Stimulated activated CD8-positive, alpha-beta memory T cell treated with anti-CD3 and anti-CD28 coated beads, Interleukin-7, amount 100 ng/mL, for 24 hours (primary cell): Measurements from ENCODE around the gene OR8B4.
"Not testable (repeated sequence)": the region's sequence is repeated elsewhere in the genome, so short reads cannot be mapped to it uniquely, and the experiment has no call there.

Experiments
- DNase-seq: peaks from one replicate; pipeline ENCODE4 v3.0.0-alpha.2; 2020; ENCODE audit warnings: low read depth

The OR8B4 gene

GRCh38 chr11:124424384-124424921 lies at the start of gene OR8B4:
TSS of gene OR8B4 (minus strand) at chr11:124424871. CDS start at chr11:124424871, 0 bp downstream.
- no peak for DNase-seq

GRCh38 chr11:124474079-124474478 lies 49.4 kb upstream of the OR8B4 start:
- DNase-seq, result no peak

- no peak for DNase-seq
Observed at GRCh38 chr11:124473476-124473875, 48.8 kb upstream of the OR8B4 start.

GRCh38 chr11:124470561-124471227 lies 46.0 kb upstream of the OR8B4 start:
- no peak for DNase-seq

GRCh38 chr11:124467381-124467927 lies 42.8 kb upstream of the OR8B4 start:
- no peak for DNase-seq

GRCh38 chr11:124465368-124465767 lies 40.7 kb upstream of the OR8B4 start:
- no peak for DNase-seq

- no peak for DNase-seq
Observed at GRCh38 chr11:124463990-124464389, 39.3 kb upstream of the OR8B4 start.

- no peak for DNase-seq
Observed at GRCh38 chr11:124463324-124463723, 38.7 kb upstream of the OR8B4 start.

- no peak for DNase-seq
Observed at GRCh38 chr11:124460459-124460858, 35.8 kb upstream of the OR8B4 start.

- not testable (repeated sequence) for DNase-seq
Observed at GRCh38 chr11:124459379-124459778, 34.7 kb upstream of the OR8B4 start.

GRCh38 chr11:124454552-124454951 lies 29.9 kb upstream of the OR8B4 start:
- no peak for DNase-seq

- no peak for DNase-seq
Observed at GRCh38 chr11:124446916-124447315, 22.2 kb upstream of the OR8B4 start.

- no peak for DNase-seq
Observed at GRCh38 chr11:124445646-124446150, 21.0 kb upstream of the OR8B4 start, which contains the start of gene OR8B8. TSS of gene OR8B8 (minus strand) at chr11:124445696. CDS start at chr11:124441085, 4,611 bp downstream.

- DNase-seq, result no peak
Observed at GRCh38 chr11:124442847-124443246, 18.2 kb upstream of the OR8B4 start.

GRCh38 chr11:124442442-124442841 lies 17.8 kb upstream of the OR8B4 start:
- DNase-seq, result no peak

GRCh38 chr11:124441519-124441918 lies 16.8 kb upstream of the OR8B4 start:
- no peak for DNase-seq

- no peak for DNase-seq
Observed at GRCh38 chr11:124441081-124441480, 16.4 kb upstream of the OR8B4 start.

GRCh38 chr11:124440608-124441007 lies 15.9 kb upstream of the OR8B4 start:
- DNase-seq, result no peak

GRCh38 chr11:124434699-124435098 lies 10.0 kb upstream of the OR8B4 start:
- DNase-seq, result no peak

GRCh38 chr11:124429599-124429998 lies 4.9 kb upstream of the OR8B4 start:
- no peak for DNase-seq

GRCh38 chr11:124421043-124421442 lies 3.6 kb downstream of the OR8B4 start:
- DNase-seq, result no peak

GRCh38 chr11:124415356-124415923 lies 9.2 kb downstream of the OR8B4 start:
- no peak for DNase-seq

- no peak for DNase-seq
Observed at GRCh38 chr11:124409906-124410305, 14.8 kb downstream of the OR8B4 start.
